Thymus (tissue), 11 donors: ENCODE data around the gene AIF1L. TPM values are rescaled to one million over a fixed set of nuclear protein-coding genes. Genes with fewer than 3 reads are reported as not detected.

Source experiments
- DNase-seq, 9 donors: peaks; one replicate each; pipeline ENCODE4 v3.0.0-alpha.2; 2013; ENCODE audit warnings: low spot score in 9 of 9, low read depth in 6 of 9, missing footprints in 1 of 9
- H3K27ac ChIP-seq, 2 donors: one replicate each; pipeline ENCODE4 v1.5.1; 2013; ENCODE audit warnings: control low read depth in 1 of 2, low read depth in 1 of 2, low read length in 1 of 2, mild to moderate bottlenecking in 1 of 2, moderate library complexity in 1 of 2
- H3K27me3 ChIP-seq, 2 donors: one replicate each; pipeline ENCODE4 v1.5.1; 2013; ENCODE audit warnings: low read length in 1 of 2; ENCODE audit not compliant: control insufficient read depth in 2 of 2, insufficient read depth in 1 of 2
- H3K36me3 ChIP-seq, 2 donors: one replicate each; pipeline ENCODE4 v1.5.1; 2013; ENCODE audit warnings: low read length in 1 of 2, mild to moderate bottlenecking in 1 of 2, moderate library complexity in 1 of 2; ENCODE audit not compliant: control insufficient read depth in 2 of 2, insufficient read depth in 2 of 2
- H3K4me1 ChIP-seq, 2 donors: one replicate each; pipeline ENCODE4 v1.5.1; 2013; ENCODE audit warnings: low read length in 2 of 2; ENCODE audit not compliant: control insufficient read depth in 2 of 2, insufficient read depth in 2 of 2
- H3K4me3 ChIP-seq, 2 donors: one replicate each; pipeline ENCODE4 v1.5.1; 2013; ENCODE audit warnings: low read length in 2 of 2, control low read depth in 1 of 2, mild to moderate bottlenecking in 1 of 2
- H3K9me3 ChIP-seq, 2 donors: one replicate each; pipeline ENCODE4 v1.5.1; 2013; ENCODE audit warnings: low read length in 1 of 2, mild to moderate bottlenecking in 1 of 2; ENCODE audit not compliant: control insufficient read depth in 2 of 2, insufficient read depth in 1 of 2
- WGBS: extraction: QIAGEN DNeasy Blood & Tissue Kit; methylation state at CpG from one replicate; pipeline ENCODE4 v1.1.7; 2013; 5-methylcytosine and 5-hydroxymethylcytosine counted together
- polyA plus RNA-seq: library from polyadenylated mRNA; stranded (reverse); fragments of 200-250 nt; gene quantifications from one replicate; pipeline ENCODE4 v1.2.3, GENCODE V29; 2013
- total RNA-seq: library from RNA; stranded (reverse); fragments of 120-200 nt; gene quantifications from one replicate; pipeline ENCODE4 v1.2.4, GENCODE V29; 2013
- donor health status: healthy.

The AIF1L gene
- total and polyA plus RNA-seq, 2 donors: 2.5 to 4.4 TPM

DNA sequence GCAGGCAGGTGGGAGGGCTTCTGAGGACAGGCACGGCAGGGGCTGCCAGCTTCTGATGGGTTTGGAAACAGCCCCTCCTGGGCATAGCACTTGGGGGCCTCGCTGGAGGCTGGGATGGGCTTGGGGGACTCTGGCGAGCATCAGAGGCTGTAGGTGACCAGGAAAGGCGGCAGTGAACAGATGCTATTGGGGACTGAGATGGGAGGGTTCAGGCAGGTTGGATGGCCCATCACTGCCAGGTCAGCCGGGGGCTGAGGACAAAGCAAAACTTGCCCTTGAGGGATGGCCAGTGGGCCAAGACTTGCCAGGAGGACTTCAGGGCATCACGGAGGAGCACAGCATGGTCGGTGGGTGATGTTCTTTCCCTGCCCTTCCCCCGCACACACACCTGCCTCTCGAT is 6.7 kb downstream of the AIF1L start:
- Histone ChIP-seq H3K9me3 (peaks cover 0 to 4% of the 10 kb centered on the region in 2 donors), H3K36me3 (no peaks in the 10 kb centered on the region), H3K27me3 (peaks cover 0 to 22% of the 10 kb centered on the region in 2 donors), H3K27ac (no peak overlapping the region), H3K4me1 (no peaks in the 10 kb centered on the region), H3K4me3 (no peak overlapping the region)
- DNase-seq: no peak
- WGBS: 97% methylated on average over 9 of the region's 9 CpGs

- Histone ChIP-seq H3K9me3 (no peaks in the 10 kb centered on the region), H3K27ac (no peak overlapping the region), H3K36me3 (no peaks in the 10 kb centered on the region), H3K4me1 (no peaks in the 10 kb centered on the region), H3K4me3 (no peak overlapping the region), H3K27me3 (peaks cover 0 to 17% of the 10 kb centered on the region in 2 donors)
- no peak for DNase-seq
- 97% methylated on average over 3 of the region's 3 CpGs for WGBS
These were observed 7.2 kb downstream of the AIF1L start for GRCh38 chr9:131103535-131103934.

GRCh38 chr9:131104016-131104740 is 7.8 kb downstream of the AIF1L start:
- Histone ChIP-seq H3K36me3 (no peaks in the 10 kb centered on the region), H3K4me3 (no peak overlapping the region), H3K27ac (no peak overlapping the region), H3K27me3 (peaks cover 0 to 11% of the 10 kb centered on the region in 2 donors), H3K9me3 (no peaks in the 10 kb centered on the region), H3K4me1 (no peaks in the 10 kb centered on the region)
- WGBS: 93% methylated on average over 5 of the region's 5 CpGs
- no peak for DNase-seq

DNA sequence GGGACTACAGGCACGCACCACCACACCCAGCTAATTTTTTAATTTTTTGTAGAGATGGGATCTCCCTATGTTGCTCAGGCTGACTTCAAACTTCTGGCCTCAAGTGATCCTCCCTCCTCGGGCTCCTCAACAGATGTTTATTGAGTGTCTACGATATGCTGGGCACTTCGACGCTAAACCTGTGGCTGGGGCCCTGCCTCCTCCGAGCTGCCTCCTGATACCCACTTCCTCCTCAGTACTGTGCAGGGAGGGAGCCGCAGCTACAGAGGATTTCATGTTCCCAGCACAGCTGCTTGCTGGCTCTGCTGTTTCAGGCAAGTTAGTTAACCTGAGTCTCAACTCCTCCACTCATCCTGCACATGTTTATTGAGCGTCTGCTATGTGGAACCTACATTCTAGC is 9.6 kb downstream of the AIF1L start:
- H3K9me3 ChIP-seq: no peaks in the 10 kb centered on the region
- no peaks in the 10 kb centered on the region for H3K4me1 ChIP-seq
- no peak overlapping the region for H3K4me3 ChIP-seq
- H3K27ac ChIP-seq: no peak overlapping the region
- DNase-seq: peak in 2 of 9 donors; percentile 11 to 13
- peaks cover 0 to 5% of the 10 kb centered on the region in 2 donors for H3K27me3 ChIP-seq
- 91% methylated on average over 8 of the region's 8 CpGs for WGBS
- no peaks in the 10 kb centered on the region for H3K36me3 ChIP-seq

DNA sequence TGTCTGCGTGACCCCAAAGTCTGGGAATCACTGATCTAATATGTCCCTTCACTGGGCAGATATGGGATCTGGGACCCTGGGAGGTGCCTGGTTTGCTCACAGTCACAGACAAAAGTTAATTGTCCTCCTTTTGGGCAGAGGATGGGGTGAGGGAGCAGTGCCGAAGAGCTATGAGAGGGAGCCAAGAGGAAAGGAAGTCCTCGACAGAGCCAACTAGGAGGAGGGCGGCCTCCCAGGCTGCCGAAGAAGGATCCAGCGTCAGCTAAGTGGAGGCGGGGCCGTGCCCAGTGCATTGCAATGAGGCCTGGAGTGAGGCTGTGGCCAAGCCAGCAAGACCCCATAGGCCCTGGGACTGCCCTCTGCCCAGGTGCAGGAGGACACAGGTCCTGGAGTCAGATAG is 11.4 kb downstream of the AIF1L start:
- Histone ChIP-seq H3K36me3 (no peaks in the 10 kb centered on the region), H3K4me3 (no peak overlapping the region), H3K27me3 (peaks cover 0 to 11% of the 10 kb centered on the region in 2 donors), H3K9me3 (no peaks in the 10 kb centered on the region), H3K4me1 (no peaks in the 10 kb centered on the region), H3K27ac (no peak overlapping the region)
- DNase-seq: no peak
- 97% methylated on average over 8 of the region's 8 CpGs for WGBS

DNA sequence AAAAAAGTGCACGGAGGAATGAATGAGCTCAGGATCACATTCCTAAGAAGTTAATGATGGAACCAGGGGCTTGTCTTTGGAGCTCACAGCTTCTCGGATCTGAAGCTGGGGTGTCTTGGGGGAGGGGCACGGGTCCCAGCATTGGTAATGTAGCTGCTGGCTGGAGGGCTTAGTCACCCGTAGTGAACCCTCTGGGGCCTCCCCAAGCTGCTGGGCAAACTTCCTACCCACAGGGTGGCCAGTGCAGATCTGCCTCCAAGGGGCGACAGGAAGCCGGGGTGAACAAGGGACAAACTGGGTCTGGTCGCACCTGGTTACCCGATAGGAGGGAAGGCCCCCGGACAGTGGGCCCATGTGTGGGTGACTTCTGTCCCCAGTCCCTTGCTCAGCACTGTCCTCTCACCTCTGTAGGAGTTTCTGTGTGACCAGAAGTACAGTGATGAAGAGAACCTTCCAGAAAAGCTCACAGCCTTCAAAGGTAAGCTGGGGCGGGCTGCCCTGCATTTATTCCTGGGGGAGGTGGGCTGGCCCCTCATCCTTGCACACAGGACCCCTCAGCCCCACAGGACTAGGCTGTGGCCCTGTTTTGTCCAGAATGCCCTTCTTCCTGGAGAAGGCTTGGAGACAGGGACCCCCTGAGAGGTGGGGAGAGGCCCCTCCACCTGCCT is 15.0 kb downstream of the AIF1L start:
- DNase-seq: no peak
- H3K9me3 ChIP-seq: no peaks in the 10 kb centered on the region
- H3K27me3 ChIP-seq: peaks cover 0 to 6% of the 10 kb centered on the region in 2 donors
- WGBS: 75% methylated on average over 10 of the region's 10 CpGs
- no peak overlapping the region for H3K4me3 ChIP-seq
- no peaks in the 10 kb centered on the region for H3K36me3 ChIP-seq
- no peaks in the 10 kb centered on the region for H3K4me1 ChIP-seq
- H3K27ac ChIP-seq: no peak overlapping the region

DNA sequence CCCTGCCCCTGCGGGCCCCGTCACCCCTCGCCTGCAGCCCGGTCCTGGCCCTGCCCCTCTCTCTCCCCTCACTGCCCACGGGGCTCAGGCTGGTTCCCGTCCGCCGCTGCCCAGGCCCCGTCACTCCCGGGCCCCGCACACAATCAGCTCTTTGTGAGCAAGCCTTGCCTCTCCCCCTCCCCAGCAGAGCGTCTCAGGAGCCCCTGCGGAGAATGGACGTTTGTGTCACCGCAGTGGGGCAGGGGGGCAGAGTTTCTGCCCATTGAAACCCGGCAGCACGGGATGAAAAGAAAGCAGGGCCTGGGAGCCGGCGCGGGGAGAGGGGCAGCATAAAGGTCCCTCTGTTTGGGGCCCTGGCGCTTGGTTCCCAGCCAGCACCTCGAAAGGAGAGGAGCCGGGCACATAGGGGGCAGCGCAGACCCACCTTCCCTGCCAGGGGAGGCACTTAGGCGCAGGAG is 15.6 kb downstream of the AIF1L start:
- 97% methylated on average over 24 of the region's 25 CpGs for WGBS
- no peak overlapping the region for H3K4me3 ChIP-seq
- DNase-seq: no peak
- H3K4me1 ChIP-seq: no peaks in the 10 kb centered on the region
- no peak overlapping the region for H3K27ac ChIP-seq
- H3K27me3 ChIP-seq: peaks cover 0 to 8% of the 10 kb centered on the region in 2 donors
- H3K9me3 ChIP-seq: no peaks in the 10 kb centered on the region
- H3K36me3 ChIP-seq: no peaks in the 10 kb centered on the region

- Histone ChIP-seq H3K4me3 (no peak overlapping the region), H3K27me3 (peaks cover 0 to 15% of the 10 kb centered on the region in 2 donors), H3K27ac (no peak overlapping the region), H3K36me3 (no peaks in the 10 kb centered on the region), H3K4me1 (no peaks in the 10 kb centered on the region), H3K9me3 (no peaks in the 10 kb centered on the region)
- no peak for DNase-seq
- WGBS: 97% methylated on average over 23 of the region's 23 CpGs
These were observed 16.2 kb downstream of the AIF1L start for GRCh38 chr9:131112374-131113154.

GRCh38 chr9:131113655-131114054 is 17.3 kb downstream of the AIF1L start:
- no peaks in the 10 kb centered on the region for H3K36me3 ChIP-seq
- WGBS: 96% methylated on average over 8 of the region's 8 CpGs
- no peak overlapping the region for H3K4me3 ChIP-seq
- no peaks in the 10 kb centered on the region for H3K4me1 ChIP-seq
- DNase-seq: no peak
- H3K27ac ChIP-seq: no peak overlapping the region
- H3K9me3 ChIP-seq: no peaks in the 10 kb centered on the region
- H3K27me3 ChIP-seq: peaks cover 0 to 17% of the 10 kb centered on the region in 2 donors
